ENCODE results near the gene RAET1G.

The RAET1G gene

GRCh38 chr6:149964308-149965193 lies 41.6 kb upstream of the RAET1G start:
- H3K4me3 Mint-ChIP-seq: peak overlapping the region; percentile 90
- H3K36me3 Mint-ChIP-seq (ENCODE audit: low read depth): no peaks in the 10 kb centered on the region
- peak; percentile 42 for DNase-seq
- peaks cover 100% of the 10 kb centered on the region for H3K27me3 Mint-ChIP-seq (ENCODE audit: low read depth, poor library complexity)
- no peak overlapping the region for H3K27ac Mint-ChIP-seq
- peaks cover 29% of the 10 kb centered on the region for H3K4me1 Mint-ChIP-seq
- no peaks in the 10 kb centered on the region for H3K9me3 Mint-ChIP-seq
- TF ChIP-seq, protein P1, sequence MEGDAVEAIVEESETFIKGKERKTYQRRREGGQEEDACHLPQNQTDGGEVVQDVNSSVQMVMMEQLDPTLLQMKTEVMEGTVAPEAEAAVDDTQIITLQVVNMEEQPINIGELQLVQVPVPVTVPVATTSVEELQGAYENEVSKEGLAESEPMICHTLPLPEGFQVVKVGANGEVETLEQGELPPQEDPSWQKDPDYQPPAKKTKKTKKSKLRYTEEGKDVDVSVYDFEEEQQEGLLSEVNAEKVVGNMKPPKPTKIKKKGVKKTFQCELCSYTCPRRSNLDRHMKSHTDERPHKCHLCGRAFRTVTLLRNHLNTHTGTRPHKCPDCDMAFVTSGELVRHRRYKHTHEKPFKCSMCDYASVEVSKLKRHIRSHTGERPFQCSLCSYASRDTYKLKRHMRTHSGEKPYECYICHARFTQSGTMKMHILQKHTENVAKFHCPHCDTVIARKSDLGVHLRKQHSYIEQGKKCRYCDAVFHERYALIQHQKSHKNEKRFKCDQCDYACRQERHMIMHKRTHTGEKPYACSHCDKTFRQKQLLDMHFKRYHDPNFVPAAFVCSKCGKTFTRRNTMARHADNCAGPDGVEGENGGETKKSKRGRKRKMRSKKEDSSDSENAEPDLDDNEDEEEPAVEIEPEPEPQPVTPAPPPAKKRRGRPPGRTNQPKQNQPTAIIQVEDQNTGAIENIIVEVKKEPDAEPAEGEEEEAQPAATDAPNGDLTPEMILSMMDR (IDR thresholded peaks at IDR 0.05): no peak

DNA sequence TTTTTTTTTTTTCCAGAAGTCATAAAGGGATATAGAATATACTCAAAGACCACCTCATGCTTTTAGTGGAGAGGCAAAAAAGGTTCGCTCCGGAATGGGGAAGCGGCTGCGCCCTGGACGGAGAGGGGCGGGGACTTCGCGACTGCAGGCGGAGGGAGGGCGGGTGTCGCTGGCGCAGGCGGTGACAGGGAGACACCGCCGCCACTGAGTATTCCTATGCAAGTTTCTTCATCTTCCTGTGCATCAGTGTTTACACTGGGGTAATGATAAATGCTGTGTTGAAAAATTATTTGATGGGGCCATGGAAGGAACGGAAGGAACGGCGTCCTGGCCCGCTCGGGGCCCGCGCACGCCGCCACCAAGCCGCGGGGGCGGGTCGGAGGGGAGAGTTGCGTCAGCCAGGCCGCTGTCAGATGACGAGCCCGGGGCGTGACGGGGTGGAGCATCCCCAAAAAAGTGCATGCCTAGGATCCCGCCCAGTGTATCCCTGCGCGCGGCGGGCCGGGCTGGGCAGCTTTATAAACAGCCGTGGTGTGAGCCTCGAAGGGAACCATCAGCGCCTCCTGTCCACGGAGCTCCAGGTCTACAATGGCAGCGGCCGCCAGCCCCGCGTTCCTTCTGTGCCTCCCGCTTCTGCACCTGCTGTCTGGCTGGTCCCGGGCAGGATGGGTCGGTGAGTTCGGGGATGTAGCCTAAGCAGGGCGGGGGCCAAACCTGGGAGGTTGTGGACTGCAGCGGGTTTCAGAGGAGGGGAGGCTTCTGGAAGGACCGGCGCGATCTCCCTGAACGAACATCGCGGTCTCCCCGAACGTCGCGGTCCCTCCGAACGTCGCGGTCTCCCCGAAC lies 40.8 kb upstream of the RAET1G start, which contains the start of gene ULBP1:
ULBP1 (plus strand) TSS at position 482 of the 846 bp plus-strand sequence; CDS start at position 589, 107 bp downstream.
- peaks cover 29% of the 10 kb centered on the region for H3K4me1 Mint-ChIP-seq
- H3K27ac Mint-ChIP-seq: no peak within 1 kb of the TSS
- peaks cover 100% of the 10 kb centered on the region for H3K27me3 Mint-ChIP-seq (ENCODE audit: low read depth, poor library complexity)
- peak within 1 kb of the TSS; percentile 90 for H3K4me3 Mint-ChIP-seq
- H3K36me3 Mint-ChIP-seq (ENCODE audit: low read depth): no peaks in the 10 kb centered on the region
- TF ChIP-seq, protein P1 (IDR thresholded peaks at IDR 0.05): no peak
- H3K9me3 Mint-ChIP-seq: no peaks in the 10 kb centered on the region
- DNase-seq: peak; percentile 66

DNA sequence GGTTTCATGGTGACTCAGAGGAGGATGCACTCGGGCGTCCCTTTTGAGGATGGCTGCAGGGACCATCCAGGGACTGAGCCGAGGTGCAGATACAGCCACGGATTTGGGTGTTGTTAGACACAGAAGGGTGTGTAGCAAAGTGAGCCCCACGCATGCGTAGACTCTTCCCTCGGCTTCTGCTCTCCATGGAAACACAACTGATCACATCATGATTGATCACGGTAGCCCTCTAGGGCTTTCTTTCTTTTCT lies 40.2 kb upstream of the RAET1G start:
- H3K27me3 Mint-ChIP-seq (ENCODE audit: low read depth, poor library complexity): peaks cover 100% of the 10 kb centered on the region
- H3K36me3 Mint-ChIP-seq (ENCODE audit: low read depth): no peaks in the 10 kb centered on the region
- DNase-seq: no peak
- H3K4me1 Mint-ChIP-seq: peaks cover 29% of the 10 kb centered on the region
- peak overlapping the region; percentile 90 for H3K4me3 Mint-ChIP-seq
- no peak overlapping the region for H3K27ac Mint-ChIP-seq
- TF ChIP-seq, protein P1 (IDR thresholded peaks at IDR 0.05): no peak
- no peaks in the 10 kb centered on the region for H3K9me3 Mint-ChIP-seq

- Mint-ChIP-seq H3K36me3 (ENCODE audit: low read depth) (no peaks in the 10 kb centered on the region), H3K9me3 (no peaks in the 10 kb centered on the region), H3K4me3 (peak overlapping the region; percentile 90), H3K27ac (no peak overlapping the region), H3K4me1 (peaks cover 29% of the 10 kb centered on the region), H3K27me3 (ENCODE audit: low read depth, poor library complexity) (peaks cover 100% of the 10 kb centered on the region)
- no peak for DNase-seq
- TF ChIP-seq, protein P1 (IDR thresholded peaks at IDR 0.05): no peak
These were observed 39.7 kb upstream of the RAET1G start for GRCh38 chr6:149962461-149963211.

DNA sequence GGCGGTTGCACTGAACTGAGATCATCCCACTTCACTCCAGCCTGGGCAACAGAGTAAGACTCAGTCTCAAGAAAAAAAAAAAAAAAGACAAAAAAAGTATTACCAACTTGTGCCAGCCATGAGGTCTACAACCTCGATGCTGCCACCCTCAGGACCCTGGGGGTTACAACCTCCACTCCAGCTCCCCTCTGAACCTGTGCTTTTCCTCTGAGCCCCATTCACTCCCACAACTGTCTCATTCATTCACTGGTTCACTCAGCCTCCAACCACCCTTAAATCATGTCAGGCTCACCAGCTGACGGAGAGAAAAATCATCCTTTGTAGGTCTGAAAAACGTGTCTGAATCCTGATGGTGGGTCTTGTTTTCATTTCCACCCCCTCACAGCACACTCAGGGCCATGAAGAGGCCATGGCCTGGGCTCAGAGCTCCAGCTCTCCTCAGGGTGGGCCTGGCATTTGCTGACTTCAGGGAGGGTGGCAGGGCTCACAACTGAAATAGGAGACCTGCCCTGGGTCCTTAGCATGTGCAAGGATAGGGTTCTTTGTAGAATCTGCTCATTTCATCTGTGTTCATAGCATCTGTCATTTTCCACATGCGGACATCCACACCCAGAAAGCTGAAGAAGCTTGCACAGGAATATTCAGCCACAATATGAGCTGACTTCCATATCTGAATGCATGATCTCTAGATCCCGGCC lies 39.0 kb upstream of the RAET1G start:
- H3K4me1 Mint-ChIP-seq: peaks cover 29% of the 10 kb centered on the region
- TF ChIP-seq, protein P1 (IDR thresholded peaks at IDR 0.05): peak; percentile 18
- no peak overlapping the region for H3K4me3 Mint-ChIP-seq
- no peaks in the 10 kb centered on the region for H3K36me3 Mint-ChIP-seq (ENCODE audit: low read depth)
- no peaks in the 10 kb centered on the region for H3K9me3 Mint-ChIP-seq
- no peak overlapping the region for H3K27ac Mint-ChIP-seq
- peaks cover 100% of the 10 kb centered on the region for H3K27me3 Mint-ChIP-seq (ENCODE audit: low read depth, poor library complexity)
- DNase-seq: no peak

Data from nephron progenitor cell (in vitro differentiated cells).